Panc1 (cell line): ENCODE measurements around the gene PFKFB4. TPM values are rescaled to one million over a fixed set of nuclear protein-coding genes. Genes with fewer than 3 reads are reported as not detected.

Experiments
- ATAC-seq: fragments of 200-7000 bp; cut with Tn5 transposase; 2 replicates; pipeline ENCODE4 v1.9.1; 2020; ENCODE audit warnings: mild to moderate bottlenecking, moderate library complexity
- Bru-seq: library from RNA; stranded (reverse); fragments of 400-500 nt; gene quantifications from one replicate; lab custom pipeline; 2021; lab: Mats Ljungman, UMichigan
- BruChase-seq, 2 experiments: library from RNA; stranded (reverse); fragments of 400-500 nt; gene quantifications; one replicate each; lab custom pipeline; 2021; lab: Mats Ljungman, UMichigan
- BruUV-seq: library from RNA; stranded (reverse); fragments of 400-500 nt; replicated peaks from 2 replicates; lab custom pipeline; 2021; lab: Mats Ljungman, UMichigan
- CTCF ChIA-PET: fragments of 300-600 bp; sonication (Branson Sonifier 250); formaldehyde crosslinking; loops from one replicate; lab custom pipeline; 2022; ENCODE audit warnings: antibody characterized with exemption; lab: Charles Lee
- POLR2A ChIA-PET: fragments of 300-600 bp; sonication (Branson Sonifier 250); formaldehyde crosslinking; loops from one replicate; lab custom pipeline; 2022; ENCODE audit warnings: antibody characterized with exemption; lab: Charles Lee
- DNase-seq: peaks from one replicate; pipeline ENCODE4 v3.0.0-alpha.2; 2010; ENCODE audit warnings: low read depth, low spot score
- H3K27ac ChIP-seq: 2 replicates; pipeline ENCODE4 v1.5.1; 2011; ENCODE audit warnings: mild to moderate bottlenecking, low read length, inconsistent platforms
- H3K27me3 ChIP-seq: fragments of 200-500 bp; sonication (Bioruptor generic); 2 replicates; pipeline ENCODE4 v1.6.0; 2014; ENCODE audit warnings: low read length, inconsistent platforms; ENCODE audit not compliant: control insufficient read depth, insufficient read depth
- H3K36me3 ChIP-seq: fragments of 200-500 bp; sonication (Bioruptor generic); 2 replicates; pipeline ENCODE4 v1.5.1; 2014; ENCODE audit warnings: inconsistent platforms, mild to moderate bottlenecking, low read length, moderate library complexity; ENCODE audit not compliant: control insufficient read depth, insufficient read depth
- H3K4me1 ChIP-seq: 2 replicates; pipeline ENCODE4 v1.5.1; 2011; ENCODE audit warnings: inconsistent platforms, mild to moderate bottlenecking, low read length, moderate library complexity; ENCODE audit not compliant: control insufficient read depth, insufficient read depth
- H3K4me3 ChIP-seq, 2 experiments: 2 replicates each; pipeline ENCODE4 v1.5.1; 2011 to 2012; ENCODE audit warnings: low read depth in 2 of 2, low read length in 2 of 2, mild to moderate bottlenecking in 2 of 2, inconsistent platforms in 1 of 2, moderate library complexity in 1 of 2
- H3K9me3 ChIP-seq: fragments of 200-500 bp; sonication (Bioruptor generic); 2 replicates; pipeline ENCODE4 v1.5.1; 2014; ENCODE audit warnings: low read depth, mild to moderate bottlenecking, inconsistent platforms, low read length, moderate library complexity; ENCODE audit not compliant: control insufficient read depth, insufficient read depth
- POLR2AphosphoS5 ChIP-seq: IDR thresholded peaks from 2 replicates; pipeline ENCODE4 v1.6.1; 2012; ENCODE audit warnings: mild to moderate bottlenecking, low read depth, low read length, moderate library complexity
- SIN3A ChIP-seq: IDR thresholded peaks from 2 replicates; pipeline ENCODE4 v1.6.1; 2012; ENCODE audit warnings: low read depth, mild to moderate bottlenecking, low read length, moderate library complexity, borderline replicate concordance; ENCODE audit not compliant: insufficient read depth
- TCF7L2 ChIP-seq: IDR thresholded peaks from 2 replicates; pipeline ENCODE4 v1.6.1; 2011; ENCODE audit warnings: mild to moderate bottlenecking, low read depth, low read length, inconsistent platforms
- in situ Hi-C: cut with HindIII; loops from 2 replicates; pipeline ENCODE4 v1.10.0; 2016; ENCODE audit warnings: low sequenced_read_pairs, low pct_unique_long_range_greater_than_20kb
- intact Hi-C: fragments of 100-400 bp; cut with micrococcal nuclease; formaldehyde crosslinking; loops from one replicate; pipeline ENCODE4 v1.10.0; 2022; ENCODE audit not compliant: unreplicated experiment
- long read RNA-seq: library from polyadenylated mRNA; unstranded; transcript quantifications from one replicate; pipeline ENCODE4 v2.0.0, GENCODE V29; 2021; ENCODE audit not compliant: unreplicated experiment
- polyA plus RNA-seq: library from polyadenylated mRNA; unstranded; fragments of >200 nt; gene quantifications from one replicate; pipeline ENCODE4 v1.2.1, GENCODE V29; 2012; ENCODE audit warnings: missing spikeins; ENCODE audit not compliant: insufficient read length
- total RNA-seq: library from RNA; stranded (reverse); gene quantifications from one replicate; pipeline ENCODE4 v1.2.1, GENCODE V29; 2021; ENCODE audit not compliant: unreplicated experiment
- TF ChIP-seq, protein P1 (sequence below): fragments of 450-650 bp; IDR thresholded peaks from 2 replicates; pipeline ENCODE4 v1.5.1; 2017; ENCODE audit warnings: mild to moderate bottlenecking
- TF ChIP-seq, protein P2 (sequence below), 2 experiments: IDR thresholded peaks; 2 replicates each; pipeline ENCODE4 v1.6.1; 2011 to 2012; ENCODE audit warnings: low read depth in 2 of 2, control low read depth in 1 of 2, low read length in 1 of 2, mild to moderate bottlenecking in 1 of 2, moderate library complexity in 1 of 2; ENCODE audit not compliant: insufficient read depth in 1 of 2

PFKFB4 gene
- 6.0 TPM for total RNA-seq
- 13.5 TPM for polyA plus RNA-seq
- Bru-seq, nascent RNA = percentile 52 among the genes with signal in this experiment
- percentile 58 among the genes with signal in this experiment for BruChase-seq, experiment 1, labeled RNA remaining after a 2-hour chase
- BruChase-seq, experiment 2, labeled RNA remaining after a 6-hour chase = percentile 53 among the genes with signal in this experiment
- long read RNA-seq, partial matches to known transcripts = 3 of 9 reads
- long read RNA-seq, other reads (novel, unspliced or antisense) = 2 of 9 reads

DNA sequence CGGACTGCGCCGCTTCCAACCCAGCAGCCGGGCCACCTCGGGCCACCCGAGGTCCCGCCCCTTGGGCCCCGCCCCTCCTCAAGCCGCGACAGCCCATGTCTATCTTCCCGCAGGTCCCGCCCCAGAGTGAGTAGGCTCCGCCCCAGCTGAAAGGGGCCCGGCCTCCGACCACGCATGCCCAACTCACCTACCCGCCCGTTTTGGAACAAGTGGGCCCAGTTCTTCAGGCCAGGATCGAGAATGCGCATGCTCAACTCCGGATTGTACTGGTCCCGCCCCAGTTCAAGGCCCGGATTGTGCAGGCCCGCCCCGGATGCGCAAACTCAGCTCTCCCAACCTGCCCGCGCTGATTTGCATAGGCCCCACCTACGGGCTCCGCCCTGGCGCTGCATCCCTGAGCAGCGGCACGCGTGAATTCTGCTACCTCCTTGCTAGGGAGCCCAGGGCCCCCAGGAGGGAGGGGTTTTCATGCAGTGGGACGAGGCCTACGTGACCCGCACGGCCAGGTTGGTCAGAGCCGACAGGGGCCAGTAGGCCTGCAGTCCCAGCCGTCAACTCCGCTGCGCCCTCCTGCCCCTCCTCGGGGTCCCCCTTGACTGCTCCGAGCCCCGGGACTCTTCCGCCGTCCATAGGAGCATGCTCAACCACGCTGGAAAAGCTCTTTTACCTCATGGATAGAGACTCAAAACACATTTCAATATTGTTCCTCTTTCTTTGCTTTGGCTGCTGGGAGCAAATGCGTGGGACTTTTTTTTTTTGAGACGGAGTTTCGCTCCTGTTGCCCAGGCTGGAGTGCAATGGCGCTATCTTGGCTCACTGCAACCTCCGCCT is at the start of gene PFKFB4:
Gene PFKFB4, minus strand, starts transcription at position 8 of the 831 bp plus-strand sequence. CDS start 26 bp downstream, outside the sequence.
- Histone ChIP-seq H3K36me3 (no peaks in the 10 kb centered on the region), H3K27me3 (no peaks in the 10 kb centered on the region), H3K4me3 (peak within 1 kb of the TSS; percentile 59 to 65), H3K9me3 (no peaks in the 10 kb centered on the region), H3K27ac (peak within 1 kb of the TSS; percentile 77), H3K4me1 (no peaks in the 10 kb centered on the region)
- BruUV-seq = no TSS peak
- peak; percentile 94 for ATAC-seq
- in situ Hi-C loops (no loop called here), intact Hi-C loops (no loop called here)
- DNase-seq = peak; percentile 95
- POLR2A ChIA-PET = interaction anchor here (0.7 kb wide), 1 partner anchor 851 kb away, joined by 15 read pairs; no protein-coding TSS in a partner anchor
- CTCF ChIA-PET = interaction anchor here (0.6 to 1.3 kb wide), 2 partner anchors 56 to 121 kb away, joined by 3 to 4 read pairs; no protein-coding TSS in a partner anchor
- TF ChIP-seq, protein P1, sequence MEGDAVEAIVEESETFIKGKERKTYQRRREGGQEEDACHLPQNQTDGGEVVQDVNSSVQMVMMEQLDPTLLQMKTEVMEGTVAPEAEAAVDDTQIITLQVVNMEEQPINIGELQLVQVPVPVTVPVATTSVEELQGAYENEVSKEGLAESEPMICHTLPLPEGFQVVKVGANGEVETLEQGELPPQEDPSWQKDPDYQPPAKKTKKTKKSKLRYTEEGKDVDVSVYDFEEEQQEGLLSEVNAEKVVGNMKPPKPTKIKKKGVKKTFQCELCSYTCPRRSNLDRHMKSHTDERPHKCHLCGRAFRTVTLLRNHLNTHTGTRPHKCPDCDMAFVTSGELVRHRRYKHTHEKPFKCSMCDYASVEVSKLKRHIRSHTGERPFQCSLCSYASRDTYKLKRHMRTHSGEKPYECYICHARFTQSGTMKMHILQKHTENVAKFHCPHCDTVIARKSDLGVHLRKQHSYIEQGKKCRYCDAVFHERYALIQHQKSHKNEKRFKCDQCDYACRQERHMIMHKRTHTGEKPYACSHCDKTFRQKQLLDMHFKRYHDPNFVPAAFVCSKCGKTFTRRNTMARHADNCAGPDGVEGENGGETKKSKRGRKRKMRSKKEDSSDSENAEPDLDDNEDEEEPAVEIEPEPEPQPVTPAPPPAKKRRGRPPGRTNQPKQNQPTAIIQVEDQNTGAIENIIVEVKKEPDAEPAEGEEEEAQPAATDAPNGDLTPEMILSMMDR = no peak
- peak; percentile 27; the same call in 1 of the 2 replicates for TF ChIP-seq POLR2AphosphoS5

DNA sequence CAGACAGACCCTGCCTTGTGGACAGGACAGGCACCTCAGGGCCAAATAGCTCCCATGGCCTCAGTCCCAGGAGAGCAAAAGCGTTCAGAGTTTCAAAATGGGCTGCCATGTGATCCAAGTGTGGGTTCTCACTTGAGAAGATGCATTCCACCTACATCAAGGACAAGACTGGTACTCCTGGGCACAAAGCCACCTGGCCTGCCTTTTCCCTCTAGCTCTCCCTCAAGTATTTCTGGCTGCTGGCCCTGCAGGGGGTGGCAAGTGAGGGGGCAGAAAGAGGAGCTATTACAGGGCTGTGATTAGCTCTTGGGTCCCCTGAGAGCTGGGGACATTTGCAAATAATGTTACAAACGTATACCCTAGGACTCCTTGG is 45.0 kb upstream of the PFKFB4 start:
- ChIA-PET CTCF (no interaction called here), POLR2A (no interaction called here)
- peaks cover 22% of the 10 kb centered on the region for H3K4me1 ChIP-seq
- H3K27me3 ChIP-seq = no peaks in the 10 kb centered on the region
- H3K4me3 ChIP-seq = no peak overlapping the region
- peaks cover 6% of the 10 kb centered on the region for H3K36me3 ChIP-seq
- TF ChIP-seq POLR2AphosphoS5 (no peak), SIN3A (no peak), TCF7L2 (no peak)
- TF ChIP-seq, protein P2, sequence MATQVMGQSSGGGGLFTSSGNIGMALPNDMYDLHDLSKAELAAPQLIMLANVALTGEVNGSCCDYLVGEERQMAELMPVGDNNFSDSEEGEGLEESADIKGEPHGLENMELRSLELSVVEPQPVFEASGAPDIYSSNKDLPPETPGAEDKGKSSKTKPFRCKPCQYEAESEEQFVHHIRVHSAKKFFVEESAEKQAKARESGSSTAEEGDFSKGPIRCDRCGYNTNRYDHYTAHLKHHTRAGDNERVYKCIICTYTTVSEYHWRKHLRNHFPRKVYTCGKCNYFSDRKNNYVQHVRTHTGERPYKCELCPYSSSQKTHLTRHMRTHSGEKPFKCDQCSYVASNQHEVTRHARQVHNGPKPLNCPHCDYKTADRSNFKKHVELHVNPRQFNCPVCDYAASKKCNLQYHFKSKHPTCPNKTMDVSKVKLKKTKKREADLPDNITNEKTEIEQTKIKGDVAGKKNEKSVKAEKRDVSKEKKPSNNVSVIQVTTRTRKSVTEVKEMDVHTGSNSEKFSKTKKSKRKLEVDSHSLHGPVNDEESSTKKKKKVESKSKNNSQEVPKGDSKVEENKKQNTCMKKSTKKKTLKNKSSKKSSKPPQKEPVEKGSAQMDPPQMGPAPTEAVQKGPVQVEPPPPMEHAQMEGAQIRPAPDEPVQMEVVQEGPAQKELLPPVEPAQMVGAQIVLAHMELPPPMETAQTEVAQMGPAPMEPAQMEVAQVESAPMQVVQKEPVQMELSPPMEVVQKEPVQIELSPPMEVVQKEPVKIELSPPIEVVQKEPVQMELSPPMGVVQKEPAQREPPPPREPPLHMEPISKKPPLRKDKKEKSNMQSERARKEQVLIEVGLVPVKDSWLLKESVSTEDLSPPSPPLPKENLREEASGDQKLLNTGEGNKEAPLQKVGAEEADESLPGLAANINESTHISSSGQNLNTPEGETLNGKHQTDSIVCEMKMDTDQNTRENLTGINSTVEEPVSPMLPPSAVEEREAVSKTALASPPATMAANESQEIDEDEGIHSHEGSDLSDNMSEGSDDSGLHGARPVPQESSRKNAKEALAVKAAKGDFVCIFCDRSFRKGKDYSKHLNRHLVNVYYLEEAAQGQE (IDR thresholded peaks at IDR 0.05; ENCODE audit: insufficient read depth in 1 of 2, low read depth in 2 of 2, low read length in 1 of 2) = no peak
- TF ChIP-seq, protein P1 = no peak
- ATAC-seq (no peak), DNase-seq (no peak)
- in situ Hi-C loops (no loop called here), intact Hi-C loops (no loop called here)
- H3K27ac ChIP-seq = no peak overlapping the region
- no TSS peak for BruUV-seq
- no peaks in the 10 kb centered on the region for H3K9me3 ChIP-seq
